ENCODE results near the gene FBRSL1. TPM values are rescaled to one million over a fixed set of nuclear protein-coding genes. Genes with fewer than 3 reads are reported as not detected.

FBRSL1 gene
- total and polyA plus RNA-seq, 3 donors from 2014 or later: 51.1 to 98.9 (median 88.3) TPM

DNA sequence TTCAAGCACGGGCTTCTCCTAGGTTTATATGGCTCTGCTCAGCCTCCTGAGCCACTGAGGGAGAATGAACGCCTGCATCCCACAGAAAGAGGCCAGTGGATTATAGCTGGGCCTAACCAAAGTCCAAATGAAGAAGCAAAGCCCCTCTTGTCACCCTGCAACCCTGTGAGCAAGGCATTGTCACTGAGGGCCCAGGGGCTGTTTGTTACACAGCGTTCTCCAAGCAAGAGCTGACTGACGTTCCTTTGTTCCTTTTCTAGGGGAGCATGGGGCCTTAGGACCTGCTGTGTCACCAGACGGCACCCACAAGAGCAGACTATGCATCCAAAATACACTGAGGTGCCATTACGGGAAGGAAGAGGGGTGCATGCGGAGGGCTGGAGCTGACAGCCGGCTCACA is 4.3 kb upstream of the FBRSL1 start:
- no peak for DNase-seq
- no peak overlapping the region for H3K27ac ChIP-seq
- H3K4me3 ChIP-seq: no peak overlapping the region
- H3K9me3 ChIP-seq: no peaks in the 10 kb centered on the region
- 92 to 95% methylated on average over 8 of the region's 8 CpGs for WGBS, 2 donors
- H3K27me3 ChIP-seq: no peaks in the 10 kb centered on the region
- intact Hi-C loops (cut with DNase I; ENCODE audit: low total_unique reads): no loop called here
- H3K4me1 ChIP-seq: peaks cover 8% of the 10 kb centered on the region
- no peaks in the 10 kb centered on the region for H3K36me3 ChIP-seq (ENCODE audit: low read depth, missing control alignments)
- TF ChIP-seq CTCF (IDR thresholded peaks at IDR 0.05) (no peak), POLR2A (IDR thresholded peaks at IDR 0.05) (no peak)

- WGBS, 2 donors: 82 to 87% methylated on average over 8 of the region's 8 CpGs
- intact Hi-C loops (cut with DNase I; ENCODE audit: low total_unique reads): no loop called here
- TF ChIP-seq CTCF (IDR thresholded peaks at IDR 0.05): no peak
- no peak for TF ChIP-seq POLR2A (IDR thresholded peaks at IDR 0.05)
Observed at GRCh38 chr12:132486168-132486567, 3.8 kb upstream of the FBRSL1 start.

GRCh38 chr12:132486576-132486975 is 3.4 kb upstream of the FBRSL1 start:
- Histone ChIP-seq H3K27me3 (no peaks in the 10 kb centered on the region), H3K4me3 (no peak overlapping the region), H3K27ac (no peak overlapping the region), H3K9me3 (no peaks in the 10 kb centered on the region), H3K36me3 (ENCODE audit: low read depth, missing control alignments) (no peaks in the 10 kb centered on the region), H3K4me1 (peaks cover 17% of the 10 kb centered on the region)
- TF ChIP-seq POLR2A (IDR thresholded peaks at IDR 0.05) (no peak), CTCF (IDR thresholded peaks at IDR 0.05) (no peak)
- 90 to 94% methylated on average over 15 to 17 of the region's 17 CpGs for WGBS, 2 donors
- intact Hi-C loops (cut with DNase I; ENCODE audit: low total_unique reads): no loop called here
- no peak for DNase-seq

More at GRCh38 chr12:132486168-132486567, 3.8 kb upstream of the FBRSL1 start:
- Histone ChIP-seq H3K4me1 (peaks cover 13% of the 10 kb centered on the region), H3K36me3 (ENCODE audit: low read depth, missing control alignments) (no peaks in the 10 kb centered on the region), H3K4me3 (no peak overlapping the region), H3K9me3 (no peaks in the 10 kb centered on the region), H3K27ac (no peak overlapping the region), H3K27me3 (no peaks in the 10 kb centered on the region)
- DNase-seq: no peak

DNA sequence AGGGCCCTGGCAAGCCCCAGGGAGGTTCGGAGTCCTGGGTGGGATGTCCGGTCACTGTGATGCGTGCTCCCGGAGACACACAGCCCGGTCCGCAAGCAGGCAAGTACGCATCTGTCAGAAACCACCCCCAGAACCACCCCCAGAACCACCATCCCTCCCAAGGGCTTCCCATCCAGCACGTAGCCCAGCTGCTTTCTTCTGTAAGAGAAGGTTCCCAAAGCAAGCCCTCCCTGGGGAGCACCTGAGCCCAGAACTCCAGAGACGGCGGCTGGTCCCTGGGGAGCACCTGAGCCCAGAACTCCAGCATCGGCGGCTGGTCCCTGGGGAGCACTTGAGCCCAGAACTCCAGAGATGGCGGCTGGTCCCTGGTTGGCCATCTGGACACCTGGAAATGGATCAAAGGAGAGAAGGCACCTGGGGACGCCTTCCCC is 2.6 kb upstream of the FBRSL1 start:
- TF ChIP-seq POLR2A (IDR thresholded peaks at IDR 0.05) (no peak), CTCF (IDR thresholded peaks at IDR 0.05) (no peak)
- Histone ChIP-seq H3K27me3 (no peaks in the 10 kb centered on the region), H3K36me3 (ENCODE audit: low read depth, missing control alignments) (no peaks in the 10 kb centered on the region), H3K27ac (no peak overlapping the region), H3K4me3 (no peak overlapping the region), H3K9me3 (no peaks in the 10 kb centered on the region), H3K4me1 (peaks cover 24% of the 10 kb centered on the region)
- no peak for DNase-seq
- intact Hi-C loops (cut with DNase I; ENCODE audit: low total_unique reads): no loop called here
- WGBS, 2 donors: 76 to 90% methylated on average over 11 to 14 of the region's 14 CpGs
